K562 (cell line): Measurements from ENCODE around the gene MPL. TPM values are rescaled to one million over a fixed set of nuclear protein-coding genes. Genes with fewer than 3 reads are reported as not detected.

ENCODE experiments used
- CREB5 ChIP-seq: fragments of 250-450 bp; sonication (Bioruptor Pico); IDR thresholded peaks from 2 replicates; pipeline ENCODE4 v1.5.0; 2020; ENCODE audit warnings: mild to moderate bottlenecking
- FOXP4 ChIP-seq: sonication (generic); formaldehyde crosslinking; IDR thresholded peaks from 2 replicates; pipeline ENCODE4 v1.8.0; 2022; ENCODE audit warnings: mild to moderate bottlenecking, missing genetic modification reagents, borderline replicate concordance
- POLR2A ChIP-seq: fragments of 450-650 bp; conservative IDR thresholded peaks from 2 replicates; pipeline ENCODE4 v1.6.1; 2016
- SAFB2 ChIP-seq: fragments of 200-400 bp; formaldehyde crosslinking; IDR thresholded peaks from 2 replicates; pipeline ENCODE4 v1.6.1; 2018; ENCODE audit warnings: borderline replicate concordance, low read length, low read depth, moderate library complexity; ENCODE audit not compliant: severe bottlenecking
- ZBTB2 ChIP-seq: fragments of 450-650 bp; IDR thresholded peaks from 2 replicates; pipeline ENCODE4 v1.6.1; 2016; ENCODE audit warnings: antibody characterized with exemption
- ZC3H4 ChIP-seq: sonication (generic); formaldehyde crosslinking; IDR thresholded peaks from 2 replicates; pipeline ENCODE4 v1.9.0; 2021; ENCODE audit warnings: missing genetic modification reagents, borderline replicate concordance
- ZNF518B ChIP-seq: fragments of 250-450 bp; sonication (Bioruptor Pico); IDR thresholded peaks from 2 replicates; pipeline ENCODE4 v1.5.0; 2021; ENCODE audit warnings: mild to moderate bottlenecking, moderate library complexity
- polyA plus RNA-seq, 8 experiments: library from polyadenylated mRNA; depleted of rRNA in 4 of 8; stranded (reverse) in 5 of 8; unstranded in 3 of 8; fragments of >200 nt; fragmentation: Nextera tagmentation in 2 of 8; fragmentation: Illumina TruSeq in 1 of 8; extraction: Ambion mirVana in 2 of 8; extraction: Trizol in 1 of 8; gene quantifications; 2 replicates each; pipeline versions ENCODE4 v1.2.1 to v1.2.3, GENCODE V29; 2011 to 2014; ENCODE audit warnings: inconsistent platforms in 1 of 8, missing spikeins in 1 of 8
- total RNA-seq, 7 experiments: library from RNA; depleted of rRNA in 6 of 7; stranded (reverse); fragments of >200 nt in 6 of 7; fragmentation: Illumina TruSeq in 2 of 7; extraction: Trizol in 2 of 7; gene quantifications; 2 replicates each; pipeline versions ENCODE4 v1.2.1 to v1.2.3, GENCODE V29; 2011 to 2021; ENCODE audit warnings: low replicate concordance in 1 of 7

Gene MPL
- total and polyA plus RNA-seq, 9 of the 15 experiments (the other 6 are each of a cell fraction or from before 2014, with no cell fraction given): not detected

- TF ChIP-seq CREB5 (CRISPR knock-in tag) (no peak), SAFB2 (no peak), POLR2A (no peak), ZBTB2 (peak; percentile 43; the same call in 1 of the 2 replicates), FOXP4 (no peak), ZC3H4 (CRISPR knock-in tag) (no peak), ZNF518B (no peak)
- TF ChIP-seq, all 486 proteins: peak for 20
Observed at GRCh38 chr1:43344267-43344850, 6.7 kb downstream of the MPL start (continued).
